Esophagus squamous epithelium (tissue), 5 donors: ENCODE data around the gene RAPGEF1. TPM values are rescaled to one million over a fixed set of nuclear protein-coding genes. Genes with fewer than 3 reads are reported as not detected.

Experiments
- DNase-seq: peaks from one replicate; lab custom pipeline; 2025; lab: John Stamatoyannopoulos, UW
- H3K27ac ChIP-seq, 4 donors: fragments of 200-600 bp; sonication (generic); one replicate each; pipeline ENCODE4 v1.5.1; 2016 to 2019; ENCODE audit warnings: mild to moderate bottlenecking in 1 of 4
- H3K27me3 ChIP-seq, 4 donors: fragments of 200-600 bp; sonication (generic); 1 replicate in 3 of 4; 2 replicates in 1 of 4; pipeline versions ENCODE4 v1.5.1 to v1.6.0; 2017 to 2021; ENCODE audit warnings: antibody characterized with exemption in 1 of 4
- H3K36me3 ChIP-seq, 3 donors: fragments of 200-600 bp; sonication (generic); one replicate each; pipeline ENCODE4 v1.5.1; 2016 to 2019
- H3K4me1 ChIP-seq, 3 donors: fragments of 200-600 bp; sonication (generic); one replicate each; pipeline ENCODE4 v1.5.1; 2017 to 2019
- H3K4me3 ChIP-seq, 4 donors: fragments of 200-600 bp; sonication (generic); 1 replicate in 3 of 4; 2 replicates in 1 of 4; pipeline ENCODE4 v1.5.1; 2016 to 2019; ENCODE audit warnings: mild to moderate bottlenecking in 2 of 4, moderate library complexity in 1 of 4
- H3K9me3 ChIP-seq, 3 donors: fragments of 200-600 bp; sonication (generic); one replicate each; pipeline ENCODE4 v1.5.1; 2016 to 2019
- CTCF ChIP-seq, 6 experiments: fragments of 450-650 bp in 4 of 6; fragments of 200-600 bp in 2 of 6; sonication (generic) in 2 of 6; IDR thresholded peaks; one replicate each; pipeline ENCODE4 v1.5.1; 2016 to 2019; ENCODE audit warnings: antibody characterized with exemption in 6 of 6, mild to moderate bottlenecking in 4 of 6, moderate library complexity in 4 of 6
- POLR2A ChIP-seq, 4 donors: fragments of 450-650 bp; IDR thresholded peaks; one replicate each; pipeline ENCODE4 v1.6.1; 2017; ENCODE audit warnings: antibody characterized with exemption in 4 of 4, mild to moderate bottlenecking in 4 of 4, moderate library complexity in 3 of 4
- WGBS, 2 donors: methylation state at CpG; one replicate each; pipeline ENCODE4 v1.1.5; 2018; 5-methylcytosine and 5-hydroxymethylcytosine counted together
- intact Hi-C: fragments of 100-400 bp; cut with DNase I; formaldehyde crosslinking; loops from one replicate; pipeline ENCODE4 v1.15.0; 2022
- total RNA-seq, 4 donors: library from RNA; depleted of rRNA; stranded (reverse); fragments of >200 nt; gene quantifications; one replicate each; pipeline ENCODE4 v1.1.0, GENCODE V29; 2016
- donor health status: DM: yes; HTN: yes; CAD: no.

Gene RAPGEF1
- total RNA-seq, 4 donors from 2014 or later, result 12.2 to 40.4 (median 19.0) TPM

- intact Hi-C loops, result no loop called here
- 11 to 34% methylated on average over 5 to 7 of the region's 7 CpGs for WGBS, 2 donors
- peaks cover 35 to 79% (median 53%) of the 10 kb centered on the region in 3 donors for H3K4me1 ChIP-seq
Observed at GRCh38 chr9:131727184-131727759, 12.6 kb downstream of the RAPGEF1 start.

GRCh38 chr9:131724683-131725082 lies 15.2 kb downstream of the RAPGEF1 start:
- TF ChIP-seq POLR2A (IDR thresholded peaks at IDR 0.05) (no peak), CTCF (IDR thresholded peaks at IDR 0.05) (no peak)
- H3K36me3 ChIP-seq, result peaks cover 0 to 8% (median 0%) of the 10 kb centered on the region in 3 donors
- H3K27ac ChIP-seq, result peak overlapping the region in 1 of 4 donors; percentile 22
- H3K4me1 ChIP-seq, result peaks cover 19 to 58% (median 30%) of the 10 kb centered on the region in 3 donors
- H3K4me3 ChIP-seq, result no peak overlapping the region
- H3K9me3 ChIP-seq, result no peaks in the 10 kb centered on the region
- 63 to 69% methylated on average over 2 of the region's 2 CpGs for WGBS, 2 donors
- no peak for DNase-seq
- intact Hi-C loops, result no loop called here
- no peaks in the 10 kb centered on the region for H3K27me3 ChIP-seq

More at GRCh38 chr9:131727184-131727759, 12.6 kb downstream of the RAPGEF1 start:
- Histone ChIP-seq H3K36me3 (no peaks in the 10 kb centered on the region), H3K4me3 (no peak overlapping the region), H3K27ac (peak overlapping the region; percentile 67 to 79 (median 74)), H3K9me3 (no peaks in the 10 kb centered on the region), H3K27me3 (no peaks in the 10 kb centered on the region)
- no peak for DNase-seq
- TF ChIP-seq POLR2A (IDR thresholded peaks at IDR 0.05) (no peak), CTCF (IDR thresholded peaks at IDR 0.05) (no peak)

GRCh38 chr9:131723632-131724031 lies 16.2 kb downstream of the RAPGEF1 start:
- WGBS, 2 donors, result 63% methylated on average over 5 of the region's 5 CpGs
- Histone ChIP-seq H3K27me3 (no peaks in the 10 kb centered on the region), H3K9me3 (no peaks in the 10 kb centered on the region), H3K4me1 (peaks cover 12 to 58% (median 28%) of the 10 kb centered on the region in 3 donors), H3K27ac (no peak overlapping the region), H3K4me3 (no peak overlapping the region), H3K36me3 (peaks cover 0 to 8% (median 0%) of the 10 kb centered on the region in 3 donors)
- TF ChIP-seq CTCF (IDR thresholded peaks at IDR 0.05), result no peak
- no peak for TF ChIP-seq POLR2A (IDR thresholded peaks at IDR 0.05)
- DNase-seq, result no peak
- intact Hi-C loops, result no loop called here

GRCh38 chr9:131722255-131722654 lies 17.6 kb downstream of the RAPGEF1 start:
- WGBS, 2 donors, result 69 to 72% methylated on average over 5 to 6 of the region's 8 CpGs
- TF ChIP-seq CTCF (IDR thresholded peaks at IDR 0.05), result no peak
- no peak for TF ChIP-seq POLR2A (IDR thresholded peaks at IDR 0.05)
- H3K4me1 ChIP-seq, result peaks cover 3 to 47% (median 16%) of the 10 kb centered on the region in 3 donors
- H3K4me3 ChIP-seq, result no peak overlapping the region
- no peaks in the 10 kb centered on the region for H3K9me3 ChIP-seq
- H3K36me3 ChIP-seq, result peaks cover 0 to 8% (median 0%) of the 10 kb centered on the region in 3 donors
- intact Hi-C loops, result no loop called here
- no peak for DNase-seq
- H3K27ac ChIP-seq, result no peak overlapping the region
- H3K27me3 ChIP-seq, result no peaks in the 10 kb centered on the region

- 88 to 89% methylated on average over 11 to 13 of the region's 13 CpGs for WGBS, 2 donors
- H3K36me3 ChIP-seq, result peaks cover 0 to 8% (median 0%) of the 10 kb centered on the region in 3 donors
- intact Hi-C loops, result no loop called here
- no peak overlapping the region for H3K27ac ChIP-seq
- DNase-seq, result no peak
- no peaks in the 10 kb centered on the region for H3K9me3 ChIP-seq
- H3K27me3 ChIP-seq, result no peaks in the 10 kb centered on the region
- H3K4me3 ChIP-seq, result no peak overlapping the region
- TF ChIP-seq CTCF (IDR thresholded peaks at IDR 0.05) (no peak), POLR2A (IDR thresholded peaks at IDR 0.05) (no peak)
- H3K4me1 ChIP-seq, result peaks cover 2 to 47% (median 17%) of the 10 kb centered on the region in 3 donors
Observed at GRCh38 chr9:131721076-131721475, 18.8 kb downstream of the RAPGEF1 start.
